Gastrocnemius medialis (tissue), 4 donors: Measurements from ENCODE around the gene OIP5. TPM values are rescaled to one million over a fixed set of nuclear protein-coding genes. Genes with fewer than 3 reads are reported as not detected.
A peak's percentile ranks its signal among the peaks of the same experiment; 100 is the strongest.
"Not testable (repeated sequence)": the region's sequence is repeated elsewhere in the genome, so short reads cannot be mapped to it uniquely, and the experiment has no call there.

Experiments used
- ATAC-seq, 2 donors: fragments of 150-250 bp; one replicate each; pipeline ENCODE4 v1.9.1; 2016
- DNase-seq, 2 donors: peaks; one replicate each; pipeline ENCODE4 v3.0.0-alpha.2; 2019
- H3K27ac ChIP-seq, 4 donors: fragments of 200-600 bp; sonication (generic); 1 replicate in 1 of 4; 2 replicates in 3 of 4; pipeline ENCODE4 v1.5.1; 2016 to 2018; ENCODE audit warnings: mild to moderate bottlenecking in 2 of 4, moderate library complexity in 1 of 4
- H3K27me3 ChIP-seq, 3 donors: fragments of 200-600 bp; sonication (generic) in 2 of 3; 1 replicate in 1 of 3; 2 replicates in 2 of 3; pipeline versions ENCODE4 v1.5.1 to v1.6.0; 2016 to 2019; ENCODE audit warnings: mild to moderate bottlenecking in 1 of 3, moderate library complexity in 1 of 3
- H3K36me3 ChIP-seq, 2 donors: fragments of 200-600 bp; sonication (generic) in 1 of 2; one replicate each; pipeline ENCODE4 v1.5.1; 2017 to 2018
- H3K4me1 ChIP-seq, 2 donors: fragments of 200-600 bp; sonication (generic) in 1 of 2; one replicate each; pipeline ENCODE4 v1.5.1; 2016 to 2017; ENCODE audit warnings: mild to moderate bottlenecking in 2 of 2
- H3K4me3 ChIP-seq, 4 donors: fragments of 200-600 bp; sonication (generic) in 3 of 4; 1 replicate in 1 of 4; 2 replicates in 3 of 4; pipeline ENCODE4 v1.5.1; 2016 to 2019; ENCODE audit warnings: mild to moderate bottlenecking in 2 of 4
- H3K9me3 ChIP-seq, 3 donors: fragments of 200-600 bp; sonication (generic) in 2 of 3; 1 replicate in 1 of 3; 2 replicates in 2 of 3; pipeline ENCODE4 v1.5.1; 2016 to 2019
- CTCF ChIP-seq, 5 experiments: fragments of 450-650 bp in 3 of 5; fragments of 200-600 bp in 2 of 5; sonication (generic) in 2 of 5; IDR thresholded peaks in 4 of 5; conservative IDR thresholded peaks in 1 of 5; 1 replicate in 4 of 5; 2 replicates in 1 of 5; pipeline ENCODE4 v1.5.1; 2016 to 2019; ENCODE audit warnings: antibody characterized with exemption in 5 of 5, mild to moderate bottlenecking in 3 of 5, moderate library complexity in 3 of 5
- POLR2A ChIP-seq, 2 donors: fragments of 450-650 bp; IDR thresholded peaks; one replicate each; pipeline ENCODE4 v1.6.1; 2017; ENCODE audit warnings: antibody characterized with exemption in 2 of 2, mild to moderate bottlenecking in 2 of 2, moderate library complexity in 2 of 2
- in situ Hi-C, 4 donors: fragments of 200-750 bp; cut with MboI; loops; one replicate each; pipeline versions ENCODE4 v1.15.0 to v1.8.0; 2017; ENCODE audit warnings: low sequenced_read_pairs in 4 of 4
- intact Hi-C: fragments of 100-400 bp; cut with DNase I; formaldehyde crosslinking; loops from one replicate; pipeline ENCODE4 v1.15.1; 2023; ENCODE audit warnings: low total_unique reads
- total RNA-seq, 4 donors: library from RNA; depleted of rRNA; stranded (reverse); fragments of >200 nt; gene quantifications; one replicate each; pipeline versions ENCODE4 v1.1.0 to v1.2.3, GENCODE V29; 2016

The OIP5 gene
- total RNA-seq, 4 donors from 2014 or later = 1.9 to 7.8 (median 4.0) TPM

DNA sequence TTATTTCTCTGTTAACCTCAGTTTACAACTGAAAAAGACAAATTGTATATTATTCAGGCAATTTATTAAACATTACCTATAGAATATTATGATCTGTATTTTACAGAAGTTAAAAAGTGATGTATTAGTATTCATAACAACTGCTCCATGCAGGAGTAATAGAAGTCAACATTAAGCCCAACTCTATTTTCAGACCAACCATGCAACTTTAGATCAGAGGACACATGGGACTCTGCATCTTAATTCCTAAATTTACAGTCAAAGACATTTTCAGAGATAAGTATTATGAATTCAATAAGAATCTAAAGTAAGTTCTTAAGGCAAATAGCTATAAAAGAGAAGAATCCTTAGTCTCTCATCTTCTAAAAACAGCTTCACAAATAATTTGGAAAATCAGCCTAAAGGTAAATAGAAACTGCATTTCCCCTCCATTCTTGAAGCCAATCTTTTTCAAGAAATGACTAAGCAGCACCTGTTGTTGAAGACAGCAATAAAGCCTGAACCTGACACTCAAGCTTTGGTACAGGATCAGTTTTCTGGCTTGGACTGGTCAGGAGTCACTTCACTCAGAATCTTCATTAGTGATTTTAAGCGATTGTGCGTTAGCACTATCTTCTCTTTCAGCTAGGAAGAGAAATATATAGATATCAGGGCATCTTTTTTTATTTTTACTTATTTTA, 23.0 kb downstream of the OIP5 start:
- DNase-seq = peak; percentile 48 to 58
- peak overlapping the region; percentile 85 to 93 (median 91) for H3K27ac ChIP-seq
- peaks cover 0 to 4% of the 10 kb centered on the region in 2 donors for H3K36me3 ChIP-seq
- intact Hi-C loops = no loop called here
- peak; percentile 94 to 95 for ATAC-seq
- in situ Hi-C loops = no loop called here
- H3K27me3 ChIP-seq = no peaks in the 10 kb centered on the region
- no peaks in the 10 kb centered on the region for H3K9me3 ChIP-seq
- TF ChIP-seq CTCF (IDR thresholded peaks at IDR 0.05 in 4 of 5, conservative IDR thresholded peaks at IDR 0.05 in 1 of 5) = no peak
- no peak for TF ChIP-seq POLR2A (IDR thresholded peaks at IDR 0.05)
- peak overlapping the region in 1 of 4 donors; percentile 25 for H3K4me3 ChIP-seq
- peaks cover 13 to 54% of the 10 kb centered on the region in 2 donors for H3K4me1 ChIP-seq

DNA sequence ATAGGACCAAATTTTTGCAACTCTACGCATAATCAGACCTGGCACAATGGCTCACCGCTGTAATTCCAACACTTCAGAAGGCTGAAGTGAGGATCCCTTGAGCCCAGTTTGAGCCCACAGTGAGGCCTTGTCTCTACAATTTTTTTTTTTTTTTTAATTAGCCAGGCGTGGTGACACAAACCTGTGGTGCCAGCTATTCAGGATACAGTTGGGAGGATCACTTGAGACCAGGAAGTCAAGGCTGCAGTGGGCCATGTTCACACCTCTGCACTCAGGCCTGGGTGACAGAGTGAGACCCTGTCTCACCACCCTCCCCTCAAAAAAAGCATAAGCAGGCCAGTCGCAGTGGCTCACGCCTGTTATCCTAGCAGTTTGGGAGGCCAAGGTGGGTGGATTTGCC, 24.7 kb downstream of the OIP5 start:
- ATAC-seq (no peak), DNase-seq (no peak)
- no peaks in the 10 kb centered on the region for H3K9me3 ChIP-seq
- TF ChIP-seq CTCF (IDR thresholded peaks at IDR 0.05 in 4 of 5, conservative IDR thresholded peaks at IDR 0.05 in 1 of 5) = no peak
- no peak for TF ChIP-seq POLR2A (IDR thresholded peaks at IDR 0.05)
- no peaks in the 10 kb centered on the region for H3K27me3 ChIP-seq
- peak overlapping the region; percentile 85 to 93 (median 91) for H3K27ac ChIP-seq
- H3K4me1 ChIP-seq = peaks cover 13 to 49% of the 10 kb centered on the region in 2 donors
- H3K4me3 ChIP-seq = no peak overlapping the region
- no peaks in the 10 kb centered on the region for H3K36me3 ChIP-seq
- in situ Hi-C loops = no loop called here
- intact Hi-C loops = no loop called here

DNA sequence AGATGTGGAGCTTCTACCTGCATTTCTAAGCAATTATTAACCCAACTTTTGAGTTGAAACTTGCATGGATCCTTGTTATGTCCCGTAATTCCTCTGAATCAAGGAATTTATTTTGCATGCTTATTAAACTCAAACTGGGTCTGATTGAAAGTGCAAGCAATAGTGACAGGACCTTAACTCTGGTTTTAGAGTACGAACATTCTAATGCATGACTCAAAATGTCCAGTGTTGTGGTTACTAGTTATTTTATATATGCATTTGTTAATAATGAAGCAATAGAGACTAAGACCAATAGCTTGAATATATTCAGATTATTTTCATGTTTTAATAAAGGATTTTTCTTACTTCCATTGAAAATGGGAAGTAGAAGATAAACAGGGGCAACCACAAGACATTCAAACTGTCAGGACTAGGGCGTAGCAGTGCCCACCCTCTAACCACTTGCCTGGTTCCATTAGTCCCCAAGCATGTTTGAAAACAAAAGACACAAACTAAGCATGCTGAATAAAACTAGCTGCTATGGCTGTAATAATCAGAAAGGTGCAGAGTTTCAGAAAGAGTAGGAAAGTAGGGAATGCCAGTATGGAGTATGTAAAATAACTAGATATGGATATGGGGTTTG, 28.1 kb downstream of the OIP5 start:
- DNase-seq = no peak
- Histone ChIP-seq H3K4me3 (no peak overlapping the region), H3K36me3 (peaks cover 0 to 8% of the 10 kb centered on the region in 2 donors), H3K9me3 (no peaks in the 10 kb centered on the region), H3K4me1 (peaks cover 5 to 38% of the 10 kb centered on the region in 2 donors), H3K27ac (peak overlapping the region in 2 of 4 donors; percentile 47 to 93), H3K27me3 (no peaks in the 10 kb centered on the region)
- no peak for ATAC-seq
- intact Hi-C loops (no loop called here), in situ Hi-C loops (no loop called here)
- no peak for TF ChIP-seq POLR2A (IDR thresholded peaks at IDR 0.05)
- TF ChIP-seq CTCF (IDR thresholded peaks at IDR 0.05 in 4 of 5, conservative IDR thresholded peaks at IDR 0.05 in 1 of 5) = no peak

- DNase-seq (no peak), ATAC-seq (no peak)
- H3K4me3 ChIP-seq = no peak overlapping the region
- intact Hi-C loops = no loop called here
- no peaks in the 10 kb centered on the region for H3K27me3 ChIP-seq
- no peak for TF ChIP-seq CTCF (IDR thresholded peaks at IDR 0.05 in 4 of 5, conservative IDR thresholded peaks at IDR 0.05 in 1 of 5)
- TF ChIP-seq POLR2A (IDR thresholded peaks at IDR 0.05) = no peak
- H3K36me3 ChIP-seq = peaks cover 0 to 35% of the 10 kb centered on the region in 2 donors
- H3K9me3 ChIP-seq = no peaks in the 10 kb centered on the region
- in situ Hi-C loops = no loop called here
- peak overlapping the region in 1 of 4 donors; percentile 32 for H3K27ac ChIP-seq
- H3K4me1 ChIP-seq = peaks cover 0 to 19% of the 10 kb centered on the region in 2 donors
These were observed 30.8 kb downstream of the OIP5 start for GRCh38 chr15:41301587-41301986.

- H3K4me1 ChIP-seq = peaks cover 0 to 15% of the 10 kb centered on the region in 2 donors
- DNase-seq, H3K27me3 ChIP-seq, H3K4me3 ChIP-seq, H3K9me3 ChIP-seq, intact Hi-C loops, ATAC-seq, in situ Hi-C loops: not testable (repeated sequence)
- peak overlapping the region in 1 of 4 donors; percentile 32 for H3K27ac ChIP-seq
- peaks cover 0 to 35% of the 10 kb centered on the region in 2 donors for H3K36me3 ChIP-seq
These were observed 31.3 kb downstream of the OIP5 start for GRCh38 chr15:41301139-41301538.
